Panc1 (cell line): ENCODE results near the gene SLC41A3. TPM values are rescaled to one million over a fixed set of nuclear protein-coding genes. Genes with fewer than 3 reads are reported as not detected.

Experiments
- ATAC-seq: fragments of 200-7000 bp; cut with Tn5 transposase; 2 replicates; pipeline ENCODE4 v1.9.1; 2020; ENCODE audit warnings: mild to moderate bottlenecking, moderate library complexity
- BruUV-seq: library from RNA; stranded (reverse); fragments of 400-500 nt; replicated peaks from 2 replicates; lab custom pipeline; 2021; lab: Mats Ljungman, UMichigan
- CTCF ChIA-PET: fragments of 300-600 bp; sonication (Branson Sonifier 250); formaldehyde crosslinking; loops from one replicate; lab custom pipeline; 2022; ENCODE audit warnings: antibody characterized with exemption; lab: Charles Lee
- POLR2A ChIA-PET: fragments of 300-600 bp; sonication (Branson Sonifier 250); formaldehyde crosslinking; loops from one replicate; lab custom pipeline; 2022; ENCODE audit warnings: antibody characterized with exemption; lab: Charles Lee
- DNase-seq: peaks from one replicate; pipeline ENCODE4 v3.0.0-alpha.2; 2010; ENCODE audit warnings: low read depth, low spot score
- H3K27ac ChIP-seq: 2 replicates; pipeline ENCODE4 v1.5.1; 2011; ENCODE audit warnings: mild to moderate bottlenecking, low read length, inconsistent platforms
- H3K27me3 ChIP-seq: fragments of 200-500 bp; sonication (Bioruptor generic); 2 replicates; pipeline ENCODE4 v1.6.0; 2014; ENCODE audit warnings: low read length, inconsistent platforms; ENCODE audit not compliant: control insufficient read depth, insufficient read depth
- H3K36me3 ChIP-seq: fragments of 200-500 bp; sonication (Bioruptor generic); 2 replicates; pipeline ENCODE4 v1.5.1; 2014; ENCODE audit warnings: inconsistent platforms, mild to moderate bottlenecking, low read length, moderate library complexity; ENCODE audit not compliant: control insufficient read depth, insufficient read depth
- H3K4me1 ChIP-seq: 2 replicates; pipeline ENCODE4 v1.5.1; 2011; ENCODE audit warnings: inconsistent platforms, mild to moderate bottlenecking, low read length, moderate library complexity; ENCODE audit not compliant: control insufficient read depth, insufficient read depth
- H3K4me3 ChIP-seq, 2 experiments: 2 replicates each; pipeline ENCODE4 v1.5.1; 2011 to 2012; ENCODE audit warnings: low read depth in 2 of 2, low read length in 2 of 2, mild to moderate bottlenecking in 2 of 2, inconsistent platforms in 1 of 2, moderate library complexity in 1 of 2
- H3K9me3 ChIP-seq: fragments of 200-500 bp; sonication (Bioruptor generic); 2 replicates; pipeline ENCODE4 v1.5.1; 2014; ENCODE audit warnings: low read depth, mild to moderate bottlenecking, inconsistent platforms, low read length, moderate library complexity; ENCODE audit not compliant: control insufficient read depth, insufficient read depth
- POLR2AphosphoS5 ChIP-seq: IDR thresholded peaks from 2 replicates; pipeline ENCODE4 v1.6.1; 2012; ENCODE audit warnings: mild to moderate bottlenecking, low read depth, low read length, moderate library complexity
- SIN3A ChIP-seq: IDR thresholded peaks from 2 replicates; pipeline ENCODE4 v1.6.1; 2012; ENCODE audit warnings: low read depth, mild to moderate bottlenecking, low read length, moderate library complexity, borderline replicate concordance; ENCODE audit not compliant: insufficient read depth
- TCF7L2 ChIP-seq: IDR thresholded peaks from 2 replicates; pipeline ENCODE4 v1.6.1; 2011; ENCODE audit warnings: mild to moderate bottlenecking, low read depth, low read length, inconsistent platforms
- in situ Hi-C: cut with HindIII; loops from 2 replicates; pipeline ENCODE4 v1.10.0; 2016; ENCODE audit warnings: low sequenced_read_pairs, low pct_unique_long_range_greater_than_20kb
- intact Hi-C: fragments of 100-400 bp; cut with micrococcal nuclease; formaldehyde crosslinking; loops from one replicate; pipeline ENCODE4 v1.10.0; 2022; ENCODE audit not compliant: unreplicated experiment
- total RNA-seq: library from RNA; stranded (reverse); gene quantifications from one replicate; pipeline ENCODE4 v1.2.1, GENCODE V29; 2021; ENCODE audit not compliant: unreplicated experiment
- TF ChIP-seq, protein P1 (sequence below): fragments of 450-650 bp; IDR thresholded peaks from 2 replicates; pipeline ENCODE4 v1.5.1; 2017; ENCODE audit warnings: mild to moderate bottlenecking
- TF ChIP-seq, protein P2 (sequence below), 2 experiments: IDR thresholded peaks; 2 replicates each; pipeline ENCODE4 v1.6.1; 2011 to 2012; ENCODE audit warnings: low read depth in 2 of 2, control low read depth in 1 of 2, low read length in 1 of 2, mild to moderate bottlenecking in 1 of 2, moderate library complexity in 1 of 2; ENCODE audit not compliant: insufficient read depth in 1 of 2

Gene SLC41A3
- total RNA-seq, 1 experiment from 2014 or later, result 39.0 TPM

GRCh38 chr3:126016616-126017015, 67.3 kb downstream of the SLC41A3 start:
- TF ChIP-seq, protein P1, sequence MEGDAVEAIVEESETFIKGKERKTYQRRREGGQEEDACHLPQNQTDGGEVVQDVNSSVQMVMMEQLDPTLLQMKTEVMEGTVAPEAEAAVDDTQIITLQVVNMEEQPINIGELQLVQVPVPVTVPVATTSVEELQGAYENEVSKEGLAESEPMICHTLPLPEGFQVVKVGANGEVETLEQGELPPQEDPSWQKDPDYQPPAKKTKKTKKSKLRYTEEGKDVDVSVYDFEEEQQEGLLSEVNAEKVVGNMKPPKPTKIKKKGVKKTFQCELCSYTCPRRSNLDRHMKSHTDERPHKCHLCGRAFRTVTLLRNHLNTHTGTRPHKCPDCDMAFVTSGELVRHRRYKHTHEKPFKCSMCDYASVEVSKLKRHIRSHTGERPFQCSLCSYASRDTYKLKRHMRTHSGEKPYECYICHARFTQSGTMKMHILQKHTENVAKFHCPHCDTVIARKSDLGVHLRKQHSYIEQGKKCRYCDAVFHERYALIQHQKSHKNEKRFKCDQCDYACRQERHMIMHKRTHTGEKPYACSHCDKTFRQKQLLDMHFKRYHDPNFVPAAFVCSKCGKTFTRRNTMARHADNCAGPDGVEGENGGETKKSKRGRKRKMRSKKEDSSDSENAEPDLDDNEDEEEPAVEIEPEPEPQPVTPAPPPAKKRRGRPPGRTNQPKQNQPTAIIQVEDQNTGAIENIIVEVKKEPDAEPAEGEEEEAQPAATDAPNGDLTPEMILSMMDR, result no peak
- TF ChIP-seq POLR2AphosphoS5 (no peak), SIN3A (no peak), TCF7L2 (no peak)
- TF ChIP-seq, protein P2, sequence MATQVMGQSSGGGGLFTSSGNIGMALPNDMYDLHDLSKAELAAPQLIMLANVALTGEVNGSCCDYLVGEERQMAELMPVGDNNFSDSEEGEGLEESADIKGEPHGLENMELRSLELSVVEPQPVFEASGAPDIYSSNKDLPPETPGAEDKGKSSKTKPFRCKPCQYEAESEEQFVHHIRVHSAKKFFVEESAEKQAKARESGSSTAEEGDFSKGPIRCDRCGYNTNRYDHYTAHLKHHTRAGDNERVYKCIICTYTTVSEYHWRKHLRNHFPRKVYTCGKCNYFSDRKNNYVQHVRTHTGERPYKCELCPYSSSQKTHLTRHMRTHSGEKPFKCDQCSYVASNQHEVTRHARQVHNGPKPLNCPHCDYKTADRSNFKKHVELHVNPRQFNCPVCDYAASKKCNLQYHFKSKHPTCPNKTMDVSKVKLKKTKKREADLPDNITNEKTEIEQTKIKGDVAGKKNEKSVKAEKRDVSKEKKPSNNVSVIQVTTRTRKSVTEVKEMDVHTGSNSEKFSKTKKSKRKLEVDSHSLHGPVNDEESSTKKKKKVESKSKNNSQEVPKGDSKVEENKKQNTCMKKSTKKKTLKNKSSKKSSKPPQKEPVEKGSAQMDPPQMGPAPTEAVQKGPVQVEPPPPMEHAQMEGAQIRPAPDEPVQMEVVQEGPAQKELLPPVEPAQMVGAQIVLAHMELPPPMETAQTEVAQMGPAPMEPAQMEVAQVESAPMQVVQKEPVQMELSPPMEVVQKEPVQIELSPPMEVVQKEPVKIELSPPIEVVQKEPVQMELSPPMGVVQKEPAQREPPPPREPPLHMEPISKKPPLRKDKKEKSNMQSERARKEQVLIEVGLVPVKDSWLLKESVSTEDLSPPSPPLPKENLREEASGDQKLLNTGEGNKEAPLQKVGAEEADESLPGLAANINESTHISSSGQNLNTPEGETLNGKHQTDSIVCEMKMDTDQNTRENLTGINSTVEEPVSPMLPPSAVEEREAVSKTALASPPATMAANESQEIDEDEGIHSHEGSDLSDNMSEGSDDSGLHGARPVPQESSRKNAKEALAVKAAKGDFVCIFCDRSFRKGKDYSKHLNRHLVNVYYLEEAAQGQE (IDR thresholded peaks at IDR 0.05; ENCODE audit: insufficient read depth in 1 of 2, low read depth in 2 of 2, low read length in 1 of 2), result no peak
- POLR2A ChIA-PET, result no interaction called here
- CTCF ChIA-PET, result no interaction called here
- BruUV-seq, result no TSS peak
- H3K4me3 ChIP-seq, result no peak overlapping the region
- H3K4me1 ChIP-seq, result no peaks in the 10 kb centered on the region
- in situ Hi-C loops (no loop called here), intact Hi-C loops (no loop called here)
- H3K36me3 ChIP-seq, result no peaks in the 10 kb centered on the region
- H3K27ac ChIP-seq, result no peak overlapping the region
- no peaks in the 10 kb centered on the region for H3K27me3 ChIP-seq
- H3K9me3 ChIP-seq, result no peaks in the 10 kb centered on the region
- ATAC-seq, result no peak
- no peak for DNase-seq

DNA sequence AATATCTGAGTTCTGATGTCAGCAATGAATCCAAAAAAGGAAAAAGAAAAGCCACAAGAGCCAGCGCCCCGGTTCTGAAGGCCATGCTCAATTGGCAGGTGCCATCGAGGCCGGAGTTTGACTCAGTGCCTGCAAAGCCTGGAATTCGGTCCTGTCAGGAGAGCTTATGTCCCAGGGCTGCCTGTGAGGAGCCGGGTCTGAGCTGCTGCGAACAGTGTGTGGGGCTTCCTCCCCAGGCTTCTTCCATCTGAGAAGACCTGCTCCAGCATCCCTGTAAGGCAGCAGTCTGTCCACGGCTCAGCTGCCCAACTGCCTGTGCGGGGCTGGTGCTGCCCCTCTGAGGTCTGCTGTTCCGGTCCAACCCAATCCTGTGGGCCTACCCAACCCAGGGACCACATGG, 68.8 kb downstream of the SLC41A3 start:
- ATAC-seq (no peak), DNase-seq (no peak)
- Histone ChIP-seq H3K27ac (no peak overlapping the region), H3K36me3 (no peaks in the 10 kb centered on the region), H3K9me3 (no peaks in the 10 kb centered on the region), H3K4me3 (no peak overlapping the region), H3K27me3 (no peaks in the 10 kb centered on the region), H3K4me1 (no peaks in the 10 kb centered on the region)
- CTCF ChIA-PET, result no interaction called here
- TF ChIP-seq, protein P2 (IDR thresholded peaks at IDR 0.05; ENCODE audit: insufficient read depth in 1 of 2, low read depth in 2 of 2, low read length in 1 of 2), result no peak
- TF ChIP-seq POLR2AphosphoS5, result no peak
- TF ChIP-seq SIN3A, result no peak
- TF ChIP-seq, protein P1, result no peak
- TF ChIP-seq TCF7L2, result no peak
- intact Hi-C loops (no loop called here), in situ Hi-C loops (no loop called here)
- BruUV-seq, result no TSS peak
- POLR2A ChIA-PET, result no interaction called here
